ENCODE data around the gene P3H2.

DNA sequence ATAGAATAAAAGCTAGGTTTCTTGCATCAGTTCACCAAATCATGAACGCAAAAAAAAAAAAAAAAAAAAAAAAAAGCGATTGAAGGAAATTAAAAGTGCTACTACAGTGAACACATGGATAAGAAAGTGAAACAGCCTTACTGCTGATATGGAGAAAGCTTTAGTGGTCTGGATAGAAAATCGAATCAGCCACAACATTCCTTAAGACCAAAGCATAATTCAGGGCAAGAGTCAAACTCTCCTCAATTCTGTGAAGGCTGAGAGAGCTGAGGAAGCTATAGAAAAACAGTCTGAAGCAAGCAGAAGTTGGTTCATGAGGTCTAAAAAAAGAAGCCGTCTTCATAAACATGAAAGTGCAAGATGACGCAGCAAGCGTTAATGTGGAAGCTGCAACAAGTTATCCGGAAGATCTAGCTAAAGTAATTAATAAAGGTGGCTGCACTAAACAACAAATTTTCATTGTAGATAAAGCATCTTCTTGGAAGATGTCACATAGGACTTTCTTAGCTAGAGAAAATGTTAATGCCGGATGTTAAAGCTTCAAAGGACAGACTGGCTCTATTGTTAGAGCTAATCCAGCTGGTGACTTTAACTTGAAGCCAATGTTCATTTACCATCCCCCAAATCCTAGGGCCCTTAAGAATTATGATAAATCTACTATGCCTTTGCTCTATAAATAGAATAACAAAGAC, 19.2 kb downstream of the P3H2 start:
- TF ChIP-seq EZH2 (IDR thresholded peaks at IDR 0.05; ENCODE audit: borderline replicate concordance, low read length), result no peak
- TF ChIP-seq, protein P1, sequence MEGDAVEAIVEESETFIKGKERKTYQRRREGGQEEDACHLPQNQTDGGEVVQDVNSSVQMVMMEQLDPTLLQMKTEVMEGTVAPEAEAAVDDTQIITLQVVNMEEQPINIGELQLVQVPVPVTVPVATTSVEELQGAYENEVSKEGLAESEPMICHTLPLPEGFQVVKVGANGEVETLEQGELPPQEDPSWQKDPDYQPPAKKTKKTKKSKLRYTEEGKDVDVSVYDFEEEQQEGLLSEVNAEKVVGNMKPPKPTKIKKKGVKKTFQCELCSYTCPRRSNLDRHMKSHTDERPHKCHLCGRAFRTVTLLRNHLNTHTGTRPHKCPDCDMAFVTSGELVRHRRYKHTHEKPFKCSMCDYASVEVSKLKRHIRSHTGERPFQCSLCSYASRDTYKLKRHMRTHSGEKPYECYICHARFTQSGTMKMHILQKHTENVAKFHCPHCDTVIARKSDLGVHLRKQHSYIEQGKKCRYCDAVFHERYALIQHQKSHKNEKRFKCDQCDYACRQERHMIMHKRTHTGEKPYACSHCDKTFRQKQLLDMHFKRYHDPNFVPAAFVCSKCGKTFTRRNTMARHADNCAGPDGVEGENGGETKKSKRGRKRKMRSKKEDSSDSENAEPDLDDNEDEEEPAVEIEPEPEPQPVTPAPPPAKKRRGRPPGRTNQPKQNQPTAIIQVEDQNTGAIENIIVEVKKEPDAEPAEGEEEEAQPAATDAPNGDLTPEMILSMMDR (conservative IDR thresholded peaks at IDR 0.05 in 1 of 2, IDR thresholded peaks at IDR 0.05 in 1 of 2; ENCODE audit: extremely low read depth in 1 of 2, insufficient read depth in 1 of 2, low read depth in 1 of 2, low read length in 2 of 2), result no peak

Measured in mammary epithelial cell (primary cell).